ENCODE results near the gene PADI6. TPM values are rescaled to one million over a fixed set of nuclear protein-coding genes. Genes with fewer than 3 reads are reported as not detected.

Gene PADI6
- total and polyA plus RNA-seq, 4 experiments from 2014 or later, result 0.10 TPM; not detected in 3

DNA sequence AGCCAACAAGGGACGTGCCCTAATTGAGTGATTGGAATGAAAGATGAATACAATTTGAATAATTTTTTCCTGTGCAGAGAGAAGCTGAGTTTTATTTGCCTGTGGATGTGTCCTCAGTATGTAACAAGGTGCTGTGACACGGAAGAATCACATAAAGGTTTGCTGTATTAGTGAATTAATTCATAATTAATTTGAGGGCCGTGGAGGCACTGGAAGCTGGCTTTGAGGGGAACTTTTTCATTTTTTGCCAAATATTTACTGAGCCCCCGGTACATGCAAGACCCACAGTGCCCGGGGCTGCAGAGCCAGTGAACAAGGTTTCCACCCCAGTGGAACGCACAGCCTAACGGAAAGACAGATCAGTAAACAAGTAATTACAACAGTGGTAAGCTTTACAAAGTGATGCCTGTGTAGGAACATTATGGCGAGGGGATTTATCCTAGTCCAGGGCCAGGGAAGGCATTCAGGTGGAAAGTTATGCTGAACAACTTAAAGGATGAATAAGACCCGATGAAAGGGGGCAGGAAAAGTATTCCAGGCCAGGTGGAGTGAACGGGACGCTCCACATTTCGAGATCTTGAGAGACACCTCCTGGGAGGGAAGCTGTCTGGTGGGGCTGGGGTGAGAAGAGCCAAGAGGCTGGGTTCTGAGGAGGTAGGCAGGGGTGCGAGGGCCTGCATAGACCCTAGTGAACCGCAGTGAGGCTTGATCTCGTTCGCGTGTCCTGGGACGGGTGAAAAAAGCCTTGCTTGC, 68.3 kb downstream of the PADI6 start:
- CTCF ChIA-PET (ENCODE audit: partially characterized antibody), result interaction anchor here (1.1 to 2.7 kb wide), 3 partner anchors 10 to 23 kb away, joined by 3 to 8 read pairs (median 5); no protein-coding TSS in a partner anchor
- H3K4me3 ChIP-seq (ENCODE audit: low read length in 2 of 2), result peak overlapping the region; percentile 49 to 63
- Mint-ChIP-seq H3K9me3 (peaks cover 0 to 2% (median 0%) of the 10 kb centered on the region in 8 donors), H3K4me3 (peak overlapping the region; percentile 74 to 98 (median 82)), H3K27me3 (no peaks in the 10 kb centered on the region), H3K4me1 (peaks cover 16 to 41% (median 25%) of the 10 kb centered on the region in 4 donors), H3K27ac (peak overlapping the region; percentile 74 to 95 (median 84)), H3K36me3 (peaks cover 0 to 16% of the 10 kb centered on the region in 2 donors)
- no peaks in the 10 kb centered on the region for H3K36me3 ChIP-seq (ENCODE audit: insufficient read depth, low read length)
- POLR2A ChIA-PET (ENCODE audit: partially characterized antibody), result interaction anchor here (0.9 kb wide), 1 partner anchor 34 kb away, joined by 3 read pairs; no protein-coding TSS in a partner anchor
- peak overlapping the region; percentile 27 for H3K27ac ChIP-seq (ENCODE audit: low read depth, low read length)
- intact Hi-C loops (cut with micrococcal nuclease), result no loop called here
- no peaks in the 10 kb centered on the region for H3K27me3 ChIP-seq (ENCODE audit: insufficient read depth, low read length)
- peaks cover 24% of the 10 kb centered on the region for H3K4me1 ChIP-seq (ENCODE audit: insufficient read depth, low read length)
- DNase-seq, result no peak
- no peaks in the 10 kb centered on the region for H3K9me3 ChIP-seq (ENCODE audit: control insufficient read depth in 1 of 2, low read length in 2 of 2)

DNA sequence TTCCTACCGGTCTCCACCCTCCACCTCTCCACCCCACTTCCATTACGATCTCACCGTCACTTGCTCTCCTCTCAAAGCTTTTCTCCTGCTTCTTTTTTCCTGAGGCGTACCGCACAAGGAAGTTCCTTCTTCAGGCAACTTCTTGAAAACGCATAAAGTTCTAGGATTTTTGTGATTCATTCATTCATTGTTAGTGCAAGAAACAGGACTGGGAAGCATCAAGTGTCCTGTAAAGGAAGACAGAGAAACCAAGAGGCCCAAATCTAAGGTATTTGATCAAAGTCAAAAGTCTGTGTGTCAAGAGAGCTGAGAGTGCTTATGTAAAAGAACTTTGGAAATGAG, 68.8 kb downstream of the PADI6 start:
- Histone ChIP-seq H3K4me3 (ENCODE audit: low read length in 2 of 2) (no peak overlapping the region), H3K27me3 (ENCODE audit: insufficient read depth, low read length) (no peaks in the 10 kb centered on the region), H3K27ac (ENCODE audit: low read depth, low read length) (no peak overlapping the region), H3K36me3 (ENCODE audit: insufficient read depth, low read length) (no peaks in the 10 kb centered on the region), H3K4me1 (ENCODE audit: insufficient read depth, low read length) (peaks cover 21% of the 10 kb centered on the region), H3K9me3 (ENCODE audit: control insufficient read depth in 1 of 2, low read length in 2 of 2) (no peaks in the 10 kb centered on the region)
- Mint-ChIP-seq H3K9me3 (peaks cover 0 to 2% (median 0%) of the 10 kb centered on the region in 8 donors), H3K4me3 (peak overlapping the region in 7 of 8 donors; percentile 26 to 98 (median 74)), H3K27ac (peak overlapping the region in 3 of 7 donors; percentile 24 to 95 (median 82)), H3K27me3 (no peaks in the 10 kb centered on the region), H3K36me3 (peaks cover 0 to 16% of the 10 kb centered on the region in 2 donors), H3K4me1 (peaks cover 15 to 36% (median 22%) of the 10 kb centered on the region in 4 donors)
- intact Hi-C loops (cut with micrococcal nuclease), result no loop called here
- CTCF ChIA-PET (ENCODE audit: partially characterized antibody), result interaction anchor here (2.7 kb wide), 1 partner anchor 22 kb away, joined by 8 read pairs; no protein-coding TSS in a partner anchor
- POLR2A ChIA-PET (ENCODE audit: partially characterized antibody), result interaction anchor here (0.9 kb wide), 1 partner anchor 35 kb away, joined by 3 read pairs; no protein-coding TSS in a partner anchor
- no peak for DNase-seq

DNA sequence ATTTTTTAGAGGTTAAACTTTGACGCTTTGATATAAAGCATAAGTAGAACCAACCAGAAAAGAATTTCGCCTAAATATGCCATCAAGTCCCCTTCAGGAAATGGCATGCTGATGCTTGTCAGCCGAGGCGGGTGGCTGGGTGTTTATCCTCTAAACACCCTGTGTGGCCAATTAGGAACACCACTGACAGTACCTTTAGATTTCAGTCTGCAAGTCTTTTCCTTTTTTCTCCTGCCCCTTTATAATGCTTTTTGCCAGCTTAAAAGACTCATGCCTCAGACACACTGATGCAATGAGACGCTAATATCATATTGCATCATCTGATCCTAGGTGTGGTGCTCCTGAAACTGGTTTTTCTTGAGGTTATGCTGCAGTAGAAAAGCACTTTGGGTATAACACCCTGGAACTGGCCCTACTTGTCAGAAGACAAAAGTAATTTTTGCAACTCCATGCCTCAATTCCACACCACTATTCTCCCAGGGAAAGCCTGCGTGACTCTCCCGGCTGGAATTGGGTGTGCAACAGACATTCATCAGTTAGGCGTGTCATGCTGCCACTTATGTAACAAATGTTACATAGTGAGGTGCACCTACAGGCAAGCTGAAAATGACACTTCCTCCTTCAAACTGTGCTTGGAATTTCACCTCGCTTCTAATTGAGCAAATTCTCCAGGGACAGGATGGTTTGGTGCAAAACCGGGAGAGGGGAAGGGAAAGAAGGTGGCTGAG, 69.4 kb downstream of the PADI6 start:
- peak overlapping the region in 2 of 8 donors; percentile 20 to 36 for H3K4me3 Mint-ChIP-seq
- Histone ChIP-seq H3K4me1 (ENCODE audit: insufficient read depth, low read length) (peaks cover 15% of the 10 kb centered on the region), H3K27ac (ENCODE audit: low read depth, low read length) (no peak overlapping the region), H3K36me3 (ENCODE audit: insufficient read depth, low read length) (no peaks in the 10 kb centered on the region), H3K4me3 (ENCODE audit: low read length in 2 of 2) (no peak overlapping the region), H3K27me3 (ENCODE audit: insufficient read depth, low read length) (no peaks in the 10 kb centered on the region), H3K9me3 (ENCODE audit: control insufficient read depth in 1 of 2, low read length in 2 of 2) (no peaks in the 10 kb centered on the region)
- intact Hi-C loops (cut with micrococcal nuclease), result no loop called here
- H3K9me3 Mint-ChIP-seq, result peaks cover 0 to 2% (median 0%) of the 10 kb centered on the region in 8 donors
- H3K27me3 Mint-ChIP-seq, result no peaks in the 10 kb centered on the region
- DNase-seq, result no peak
- H3K27ac Mint-ChIP-seq, result peak overlapping the region in 1 of 7 donors; percentile 95
- peaks cover 12 to 30% (median 18%) of the 10 kb centered on the region in 4 donors for H3K4me1 Mint-ChIP-seq
- H3K36me3 Mint-ChIP-seq, result peaks cover 0 to 11% of the 10 kb centered on the region in 2 donors
- POLR2A ChIA-PET (ENCODE audit: partially characterized antibody), result no interaction called here
- CTCF ChIA-PET (ENCODE audit: partially characterized antibody), result no interaction called here

DNA sequence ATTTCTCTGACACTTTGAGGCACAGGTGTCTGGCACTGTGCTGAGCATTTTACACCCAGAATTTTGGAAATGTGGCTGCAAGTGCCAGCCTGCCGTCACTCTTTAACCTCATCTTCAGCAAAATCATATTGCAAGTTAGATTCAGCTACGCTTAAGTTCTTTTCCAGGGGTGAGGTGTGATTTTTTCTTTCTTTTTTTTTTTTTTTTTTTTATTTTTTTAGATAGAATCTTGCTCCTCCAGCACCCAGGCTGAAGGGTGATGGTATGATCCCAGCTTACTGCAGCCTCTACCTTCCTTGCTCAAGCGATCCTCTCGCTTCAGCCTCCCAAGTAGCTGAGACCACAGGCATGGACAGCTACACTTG, 70.0 kb downstream of the PADI6 start:
- Histone ChIP-seq H3K9me3 (ENCODE audit: control insufficient read depth in 1 of 2, low read length in 2 of 2) (no peaks in the 10 kb centered on the region), H3K27me3 (ENCODE audit: insufficient read depth, low read length) (no peaks in the 10 kb centered on the region), H3K36me3 (ENCODE audit: insufficient read depth, low read length) (no peaks in the 10 kb centered on the region), H3K4me1 (ENCODE audit: insufficient read depth, low read length) (peaks cover 10% of the 10 kb centered on the region), H3K27ac (ENCODE audit: low read depth, low read length) (no peak overlapping the region), H3K4me3 (ENCODE audit: low read length in 2 of 2) (no peak overlapping the region)
- H3K27me3 Mint-ChIP-seq, result no peaks in the 10 kb centered on the region
- CTCF ChIA-PET (ENCODE audit: partially characterized antibody), result no interaction called here
- POLR2A ChIA-PET (ENCODE audit: partially characterized antibody), result no interaction called here
- peak overlapping the region in 1 of 8 donors; percentile 20 for H3K4me3 Mint-ChIP-seq
- H3K27ac Mint-ChIP-seq, result peak overlapping the region in 1 of 7 donors; percentile 95
- H3K4me1 Mint-ChIP-seq, result peaks cover 7 to 24% (median 12%) of the 10 kb centered on the region in 4 donors
- intact Hi-C loops (cut with micrococcal nuclease), result no loop called here
- peaks cover 0 to 9% of the 10 kb centered on the region in 2 donors for H3K36me3 Mint-ChIP-seq
- peaks cover 0 to 2% (median 0%) of the 10 kb centered on the region in 8 donors for H3K9me3 Mint-ChIP-seq
- no peak for DNase-seq

DNA sequence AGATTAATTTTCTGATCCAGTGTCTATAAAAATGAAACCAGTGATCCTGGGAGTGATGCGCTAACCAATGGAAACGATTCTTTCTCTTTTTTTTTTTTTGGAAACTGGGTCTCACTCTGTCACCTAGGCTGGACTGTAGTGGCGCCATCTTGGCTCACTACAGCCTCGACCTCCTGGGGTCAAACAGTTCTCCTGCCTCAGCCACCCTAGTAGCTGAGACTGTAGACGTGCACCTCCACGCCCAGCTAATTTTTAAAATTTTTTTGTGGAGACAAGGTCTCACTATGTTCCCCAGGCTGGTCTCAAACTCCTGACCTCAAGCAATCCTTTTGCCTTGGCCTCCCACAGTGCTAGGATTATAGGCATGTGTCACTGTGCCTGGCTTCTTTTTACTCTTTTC, 70.8 kb downstream of the PADI6 start:
- ChIA-PET POLR2A (ENCODE audit: partially characterized antibody) (no interaction called here), CTCF (ENCODE audit: partially characterized antibody) (no interaction called here)
- H3K27ac ChIP-seq (ENCODE audit: low read depth, low read length), result no peak overlapping the region
- peaks cover 7% of the 10 kb centered on the region for H3K4me1 ChIP-seq (ENCODE audit: insufficient read depth, low read length)
- Mint-ChIP-seq H3K9me3 (peaks cover 0 to 2% (median 0%) of the 10 kb centered on the region in 8 donors), H3K27ac (no peak overlapping the region), H3K27me3 (no peaks in the 10 kb centered on the region), H3K36me3 (peaks cover 0 to 8% of the 10 kb centered on the region in 2 donors), H3K4me3 (no peak overlapping the region), H3K4me1 (peaks cover 4 to 21% (median 10%) of the 10 kb centered on the region in 4 donors)
- H3K4me3 ChIP-seq (ENCODE audit: low read length in 2 of 2), result no peak overlapping the region
- intact Hi-C loops (cut with micrococcal nuclease), result no loop called here
- no peaks in the 10 kb centered on the region for H3K9me3 ChIP-seq (ENCODE audit: control insufficient read depth in 1 of 2, low read length in 2 of 2)
- DNase-seq, result no peak
- no peaks in the 10 kb centered on the region for H3K27me3 ChIP-seq (ENCODE audit: insufficient read depth, low read length)
- H3K36me3 ChIP-seq (ENCODE audit: insufficient read depth, low read length), result no peaks in the 10 kb centered on the region

DNA sequence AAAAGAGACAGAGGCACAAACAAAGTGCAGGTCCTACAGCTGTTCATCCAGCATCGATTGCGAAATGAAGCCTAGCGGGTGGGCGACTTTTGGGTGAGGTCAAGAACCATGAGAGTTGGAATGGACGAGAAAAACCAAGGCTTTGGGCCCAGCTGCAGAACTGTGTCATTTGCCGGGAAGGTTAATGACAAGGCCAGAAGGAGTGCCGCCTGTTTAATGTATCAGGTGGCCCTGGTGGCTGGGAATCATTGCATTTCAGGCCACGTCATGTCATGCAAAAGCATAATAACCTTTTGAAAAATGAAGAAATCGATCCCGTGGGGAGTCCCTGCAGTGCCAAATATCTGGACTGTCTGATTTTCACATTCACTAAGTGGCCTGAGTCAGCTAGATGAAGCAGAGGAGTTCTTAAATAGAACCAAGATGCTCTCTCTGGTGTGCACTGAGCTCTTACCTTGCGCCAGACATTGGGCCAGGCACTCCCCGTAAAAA, 75.6 kb downstream of the PADI6 start:
- no peaks in the 10 kb centered on the region for H3K36me3 Mint-ChIP-seq
- no peaks in the 10 kb centered on the region for H3K4me1 ChIP-seq (ENCODE audit: insufficient read depth, low read length)
- no peak for DNase-seq
- no peak overlapping the region for H3K4me3 Mint-ChIP-seq
- H3K27me3 Mint-ChIP-seq, result peaks cover 0 to 2% of the 10 kb centered on the region in 2 donors
- no peaks in the 10 kb centered on the region for H3K36me3 ChIP-seq (ENCODE audit: insufficient read depth, low read length)
- ChIA-PET POLR2A (ENCODE audit: partially characterized antibody) (no interaction called here), CTCF (ENCODE audit: partially characterized antibody) (no interaction called here)
- H3K4me1 Mint-ChIP-seq, result no peaks in the 10 kb centered on the region
- H3K9me3 Mint-ChIP-seq, result no peaks in the 10 kb centered on the region
- no peak overlapping the region for H3K4me3 ChIP-seq (ENCODE audit: low read length in 2 of 2)
- intact Hi-C loops (cut with micrococcal nuclease), result no loop called here
- H3K9me3 ChIP-seq (ENCODE audit: control insufficient read depth in 1 of 2, low read length in 2 of 2), result no peaks in the 10 kb centered on the region
- no peaks in the 10 kb centered on the region for H3K27me3 ChIP-seq (ENCODE audit: insufficient read depth, low read length)
- no peak overlapping the region for H3K27ac Mint-ChIP-seq
- H3K27ac ChIP-seq (ENCODE audit: low read depth, low read length), result no peak overlapping the region
